ENCODE data around the gene L3MBTL2.

Gene L3MBTL2

DNA sequence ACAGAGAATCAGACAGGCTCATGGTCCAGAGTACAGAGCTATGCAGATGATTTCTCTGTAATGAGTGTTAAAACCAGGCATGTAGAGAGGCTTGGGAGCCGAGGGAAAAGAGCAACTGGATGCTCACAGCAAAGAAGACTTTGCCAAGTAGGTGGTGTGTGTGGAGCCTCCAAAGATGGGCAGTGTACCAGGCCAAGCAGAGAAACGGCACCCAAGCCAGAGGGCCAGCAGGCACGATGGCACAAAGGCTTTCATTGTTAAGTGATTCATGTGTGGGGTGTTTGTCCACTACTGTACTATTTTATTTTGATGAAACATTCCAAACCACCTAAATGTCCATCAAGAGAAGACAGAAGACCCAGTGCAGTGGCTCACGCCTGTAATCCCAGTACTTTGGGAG is 69.7 kb downstream of the L3MBTL2 start:
- no peaks in the 10 kb centered on the region for H3K27me3 ChIP-seq (ENCODE audit: insufficient read depth, poor library complexity, severe bottlenecking)
- H3K4me3 ChIP-seq (ENCODE audit: severe bottlenecking) = no peak overlapping the region
- ATAC-seq (ENCODE audit: low read depth) (no peak; the same call in 2 of the 3 replicates), DNase-seq (ENCODE audit: low spot score) (no peak)
- H3K9me3 ChIP-seq (ENCODE audit: severe bottlenecking) = no peaks in the 10 kb centered on the region
- no peak overlapping the region for H3K27ac ChIP-seq (ENCODE audit: poor library complexity, severe bottlenecking)
- H3K4me1 ChIP-seq (ENCODE audit: insufficient read depth, poor library complexity, severe bottlenecking) = peaks cover 3% of the 10 kb centered on the region
- H3K36me3 ChIP-seq (ENCODE audit: low read depth) = peaks cover 97% of the 10 kb centered on the region
- TF ChIP-seq, protein P1, sequence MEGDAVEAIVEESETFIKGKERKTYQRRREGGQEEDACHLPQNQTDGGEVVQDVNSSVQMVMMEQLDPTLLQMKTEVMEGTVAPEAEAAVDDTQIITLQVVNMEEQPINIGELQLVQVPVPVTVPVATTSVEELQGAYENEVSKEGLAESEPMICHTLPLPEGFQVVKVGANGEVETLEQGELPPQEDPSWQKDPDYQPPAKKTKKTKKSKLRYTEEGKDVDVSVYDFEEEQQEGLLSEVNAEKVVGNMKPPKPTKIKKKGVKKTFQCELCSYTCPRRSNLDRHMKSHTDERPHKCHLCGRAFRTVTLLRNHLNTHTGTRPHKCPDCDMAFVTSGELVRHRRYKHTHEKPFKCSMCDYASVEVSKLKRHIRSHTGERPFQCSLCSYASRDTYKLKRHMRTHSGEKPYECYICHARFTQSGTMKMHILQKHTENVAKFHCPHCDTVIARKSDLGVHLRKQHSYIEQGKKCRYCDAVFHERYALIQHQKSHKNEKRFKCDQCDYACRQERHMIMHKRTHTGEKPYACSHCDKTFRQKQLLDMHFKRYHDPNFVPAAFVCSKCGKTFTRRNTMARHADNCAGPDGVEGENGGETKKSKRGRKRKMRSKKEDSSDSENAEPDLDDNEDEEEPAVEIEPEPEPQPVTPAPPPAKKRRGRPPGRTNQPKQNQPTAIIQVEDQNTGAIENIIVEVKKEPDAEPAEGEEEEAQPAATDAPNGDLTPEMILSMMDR (IDR thresholded peaks at IDR 0.05; ENCODE audit: poor library complexity, severe bottlenecking) = no peak

DNA sequence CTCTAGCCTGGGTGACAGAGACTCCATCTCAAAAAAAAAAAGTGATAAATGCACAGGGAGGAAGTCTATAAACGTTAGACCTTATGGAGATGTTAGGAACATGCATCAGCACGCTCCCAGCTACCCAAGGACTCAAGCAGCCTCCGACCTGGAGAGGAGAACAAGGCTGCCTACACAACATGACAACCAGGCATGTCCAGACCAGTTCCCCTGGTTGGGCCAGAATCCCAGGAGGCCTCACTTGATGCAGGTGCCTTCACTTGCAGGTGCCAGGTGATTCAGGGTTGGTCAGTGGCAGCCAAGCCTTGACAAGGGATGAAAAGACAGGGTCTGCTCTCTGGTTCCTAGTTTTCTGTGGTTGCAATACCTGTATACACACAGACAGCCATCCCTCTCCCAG is 75.0 kb downstream of the L3MBTL2 start:
- H3K27me3 ChIP-seq (ENCODE audit: insufficient read depth, poor library complexity, severe bottlenecking) = no peaks in the 10 kb centered on the region
- peaks cover 27% of the 10 kb centered on the region for H3K4me1 ChIP-seq (ENCODE audit: insufficient read depth, poor library complexity, severe bottlenecking)
- TF ChIP-seq, protein P1 (IDR thresholded peaks at IDR 0.05; ENCODE audit: poor library complexity, severe bottlenecking) = no peak
- ATAC-seq (ENCODE audit: low read depth) = peak; percentile 99
- peak overlapping the region; percentile 99 for H3K27ac ChIP-seq (ENCODE audit: poor library complexity, severe bottlenecking)
- H3K4me3 ChIP-seq (ENCODE audit: severe bottlenecking) = no peak overlapping the region
- H3K36me3 ChIP-seq (ENCODE audit: low read depth) = peaks cover 97% of the 10 kb centered on the region
- no peaks in the 10 kb centered on the region for H3K9me3 ChIP-seq (ENCODE audit: severe bottlenecking)
- DNase-seq (ENCODE audit: low spot score) = peak; percentile 94

DNA sequence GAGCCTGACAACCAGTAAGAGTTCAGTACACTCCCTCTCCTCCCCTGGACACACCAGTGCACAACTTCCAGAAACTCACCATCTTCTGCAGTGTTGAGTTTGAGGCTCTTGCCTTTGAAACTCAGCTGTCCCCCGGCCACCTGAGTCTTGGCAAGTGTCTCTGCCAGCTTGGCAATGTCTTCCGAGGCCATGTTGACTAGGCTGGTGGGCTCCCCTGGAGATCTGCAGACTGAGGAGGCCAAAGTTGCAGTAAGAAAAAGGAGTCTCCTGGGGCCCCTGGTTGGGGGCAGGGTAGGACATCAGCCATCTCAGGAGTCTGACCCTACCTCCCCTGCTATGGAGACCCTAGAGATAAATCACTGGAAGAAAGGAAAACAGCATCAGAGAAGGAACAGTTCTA is 75.7 kb downstream of the L3MBTL2 start:
- Histone ChIP-seq H3K4me3 (ENCODE audit: severe bottlenecking) (no peak overlapping the region), H3K36me3 (ENCODE audit: low read depth) (peaks cover 91% of the 10 kb centered on the region), H3K4me1 (ENCODE audit: insufficient read depth, poor library complexity, severe bottlenecking) (peaks cover 27% of the 10 kb centered on the region), H3K27ac (ENCODE audit: poor library complexity, severe bottlenecking) (peak overlapping the region; percentile 99), H3K27me3 (ENCODE audit: insufficient read depth, poor library complexity, severe bottlenecking) (no peaks in the 10 kb centered on the region), H3K9me3 (ENCODE audit: severe bottlenecking) (no peaks in the 10 kb centered on the region)
- ATAC-seq (ENCODE audit: low read depth) (no peak), DNase-seq (ENCODE audit: low spot score) (no peak)
- TF ChIP-seq, protein P1 (IDR thresholded peaks at IDR 0.05; ENCODE audit: poor library complexity, severe bottlenecking) = no peak
